ENCODE results near the gene DOK5. TPM values are rescaled to one million over a fixed set of nuclear protein-coding genes. Genes with fewer than 3 reads are reported as not detected.

Gene DOK5
- total RNA-seq, 2 donors from 2014 or later = 0.14 to 1.2 TPM

DNA sequence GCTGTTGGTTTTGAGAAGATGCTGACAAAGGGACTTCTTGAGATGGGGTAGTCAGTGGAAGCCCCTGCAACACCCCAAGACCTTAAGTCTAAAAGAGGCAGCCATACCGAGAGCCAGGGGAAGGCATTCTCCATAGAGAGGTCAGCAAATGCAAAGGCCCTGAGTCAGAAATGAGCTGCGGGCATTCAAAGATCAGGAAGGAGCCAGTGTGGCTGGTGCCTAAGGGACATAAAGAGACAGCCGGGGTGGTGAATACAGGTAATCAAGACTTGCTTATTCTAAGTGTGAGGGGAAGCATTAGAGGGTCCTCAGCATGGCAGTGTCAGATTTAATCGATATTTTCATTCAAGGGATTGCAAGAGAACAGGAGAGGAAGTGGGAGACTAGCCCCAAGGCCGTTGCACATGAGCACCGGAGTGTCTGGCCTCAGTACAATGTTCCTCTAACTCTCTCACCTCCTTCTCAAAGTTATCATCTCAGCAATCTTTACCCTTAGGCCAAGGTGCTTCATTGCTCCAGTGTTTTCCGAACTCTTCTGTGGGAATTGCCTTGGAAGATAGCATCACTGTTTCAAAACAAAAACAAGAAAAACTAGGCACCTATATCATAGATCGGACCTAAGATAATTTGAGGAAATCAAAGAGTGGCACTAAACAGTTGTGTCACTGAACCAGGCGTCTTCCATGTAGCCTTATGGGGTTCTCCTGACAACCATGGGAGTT lies 173.2 kb downstream of the DOK5 start:
- 60% methylated on average over 9 of the region's 9 CpGs for WGBS
- DNase-seq (ENCODE audit: low spot score) = no peak
- TF ChIP-seq POLR2AphosphoS5 (IDR thresholded peaks at IDR 0.05) = no peak
- TF ChIP-seq POLR2A (IDR thresholded peaks at IDR 0.05) = no peak
- TF ChIP-seq, protein P1, sequence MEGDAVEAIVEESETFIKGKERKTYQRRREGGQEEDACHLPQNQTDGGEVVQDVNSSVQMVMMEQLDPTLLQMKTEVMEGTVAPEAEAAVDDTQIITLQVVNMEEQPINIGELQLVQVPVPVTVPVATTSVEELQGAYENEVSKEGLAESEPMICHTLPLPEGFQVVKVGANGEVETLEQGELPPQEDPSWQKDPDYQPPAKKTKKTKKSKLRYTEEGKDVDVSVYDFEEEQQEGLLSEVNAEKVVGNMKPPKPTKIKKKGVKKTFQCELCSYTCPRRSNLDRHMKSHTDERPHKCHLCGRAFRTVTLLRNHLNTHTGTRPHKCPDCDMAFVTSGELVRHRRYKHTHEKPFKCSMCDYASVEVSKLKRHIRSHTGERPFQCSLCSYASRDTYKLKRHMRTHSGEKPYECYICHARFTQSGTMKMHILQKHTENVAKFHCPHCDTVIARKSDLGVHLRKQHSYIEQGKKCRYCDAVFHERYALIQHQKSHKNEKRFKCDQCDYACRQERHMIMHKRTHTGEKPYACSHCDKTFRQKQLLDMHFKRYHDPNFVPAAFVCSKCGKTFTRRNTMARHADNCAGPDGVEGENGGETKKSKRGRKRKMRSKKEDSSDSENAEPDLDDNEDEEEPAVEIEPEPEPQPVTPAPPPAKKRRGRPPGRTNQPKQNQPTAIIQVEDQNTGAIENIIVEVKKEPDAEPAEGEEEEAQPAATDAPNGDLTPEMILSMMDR (IDR thresholded peaks at IDR 0.05) = no peak
- H3K27ac ChIP-seq = no peak overlapping the region
- no peaks in the 10 kb centered on the region for H3K36me3 ChIP-seq
- no peak overlapping the region for H3K4me3 ChIP-seq
- no peaks in the 10 kb centered on the region for H3K9me3 ChIP-seq
- intact Hi-C loops (cut with DNase I) = loop anchor here (5.0 kb wide), 1 partner anchor 551 kb away; no protein-coding TSS in a partner anchor
- no peaks in the 10 kb centered on the region for H3K4me1 ChIP-seq (replicated peaks)
- H3K27me3 ChIP-seq (replicated peaks; ENCODE audit: insufficient read depth) = no peaks in the 10 kb centered on the region

DNA sequence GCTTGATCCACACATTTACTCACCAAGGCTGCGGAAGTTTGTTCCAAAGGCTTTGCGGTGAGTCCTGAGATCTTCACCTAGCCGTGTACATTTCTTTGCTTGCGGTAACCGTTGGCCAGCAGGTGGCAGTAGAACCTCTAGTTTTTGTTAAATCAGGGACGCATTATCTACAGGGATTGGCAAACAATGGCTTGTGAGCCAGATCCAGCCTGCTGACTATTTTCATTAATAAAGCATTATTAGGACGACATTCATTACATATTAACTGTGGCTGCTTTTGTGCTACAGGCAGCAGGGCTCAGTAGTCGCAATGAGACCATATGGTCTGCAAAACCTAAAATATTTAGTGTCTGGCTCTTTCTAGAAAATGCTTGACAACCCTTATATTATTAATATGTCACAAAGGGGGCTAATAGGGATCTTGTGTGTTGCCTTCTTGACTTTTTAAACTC lies 174.1 kb downstream of the DOK5 start:
- intact Hi-C loops (cut with DNase I) = loop anchor here (5.0 kb wide), 1 partner anchor 552 kb away; no protein-coding TSS in a partner anchor
- no peak overlapping the region for H3K27ac ChIP-seq
- no peaks in the 10 kb centered on the region for H3K27me3 ChIP-seq (replicated peaks; ENCODE audit: insufficient read depth)
- DNase-seq (ENCODE audit: low spot score) = peak; percentile 80
- no peaks in the 10 kb centered on the region for H3K9me3 ChIP-seq
- H3K4me3 ChIP-seq = no peak overlapping the region
- no peaks in the 10 kb centered on the region for H3K4me1 ChIP-seq (replicated peaks)
- TF ChIP-seq POLR2A (IDR thresholded peaks at IDR 0.05) (no peak), POLR2AphosphoS5 (IDR thresholded peaks at IDR 0.05) (no peak)
- TF ChIP-seq, protein P1 (IDR thresholded peaks at IDR 0.05) = peak; percentile 70 to 76 (median 74)
- no peaks in the 10 kb centered on the region for H3K36me3 ChIP-seq
- 6% methylated on average over 8 of the region's 8 CpGs for WGBS

DNA sequence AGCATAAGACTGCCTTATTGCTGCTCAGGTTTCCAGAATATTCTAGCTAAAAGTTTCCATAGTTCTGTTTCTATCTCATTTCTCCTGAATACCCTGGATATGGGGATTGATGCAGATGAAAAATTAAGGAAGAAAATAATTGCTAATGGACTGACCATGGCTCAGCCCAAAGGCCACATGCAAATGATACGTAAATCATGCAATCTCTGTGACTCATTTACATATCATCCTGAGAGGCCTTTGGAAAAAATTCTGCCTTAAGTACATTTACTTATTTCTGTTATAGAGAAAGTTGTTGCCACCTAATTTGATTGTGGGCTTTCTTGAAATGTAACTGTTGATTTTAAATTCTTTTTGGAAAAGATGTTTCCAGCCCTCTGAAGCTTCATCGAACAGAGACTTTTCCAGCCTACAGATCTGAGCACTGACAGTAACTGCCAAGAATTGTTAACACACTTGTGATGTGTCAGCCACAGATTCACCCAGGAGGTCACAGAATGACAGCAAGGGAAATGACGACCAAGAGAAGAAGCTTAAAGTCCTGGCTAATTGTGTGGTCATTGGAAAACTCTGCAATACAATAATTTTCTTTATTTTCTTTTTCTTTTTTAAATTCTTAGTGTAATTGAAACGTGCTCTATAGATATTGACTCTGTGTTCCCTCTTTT lies 174.8 kb downstream of the DOK5 start:
- Histone ChIP-seq H3K4me3 (no peak overlapping the region), H3K4me1 (replicated peaks) (no peaks in the 10 kb centered on the region), H3K27me3 (replicated peaks; ENCODE audit: insufficient read depth) (no peaks in the 10 kb centered on the region), H3K27ac (no peak overlapping the region), H3K9me3 (no peaks in the 10 kb centered on the region), H3K36me3 (no peaks in the 10 kb centered on the region)
- DNase-seq (ENCODE audit: low spot score) = no peak
- TF ChIP-seq, protein P1 (IDR thresholded peaks at IDR 0.05) = no peak
- TF ChIP-seq POLR2AphosphoS5 (IDR thresholded peaks at IDR 0.05) (no peak), POLR2A (IDR thresholded peaks at IDR 0.05) (no peak)
- intact Hi-C loops (cut with DNase I) = no loop called here
- 39% methylated on average over 4 of the region's 4 CpGs for WGBS

DNA sequence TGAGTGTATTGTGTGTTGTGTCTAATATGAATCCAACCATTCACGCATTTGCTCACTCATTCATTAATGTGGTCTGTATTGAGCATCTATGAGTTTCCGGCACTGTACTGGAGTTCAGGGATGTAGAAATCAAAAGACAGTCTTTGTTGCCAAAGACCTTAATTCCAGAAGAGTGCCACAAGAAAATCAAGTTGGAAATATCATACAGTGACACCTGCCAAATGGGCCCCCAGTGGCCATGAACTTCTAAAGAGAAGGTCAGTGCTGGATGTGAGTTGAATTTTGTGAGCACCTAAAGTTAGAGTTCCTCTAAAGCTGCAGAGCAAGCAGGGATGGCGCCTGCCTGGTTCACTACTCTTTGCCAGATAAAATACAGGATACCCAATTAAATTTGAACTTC lies 175.9 kb downstream of the DOK5 start:
- TF ChIP-seq POLR2A (IDR thresholded peaks at IDR 0.05) (no peak), POLR2AphosphoS5 (IDR thresholded peaks at IDR 0.05) (no peak)
- TF ChIP-seq, protein P1 (IDR thresholded peaks at IDR 0.05) = no peak
- no peak overlapping the region for H3K4me3 ChIP-seq
- intact Hi-C loops (cut with DNase I) = no loop called here
- no peaks in the 10 kb centered on the region for H3K9me3 ChIP-seq
- H3K27me3 ChIP-seq (replicated peaks; ENCODE audit: insufficient read depth) = no peaks in the 10 kb centered on the region
- no peaks in the 10 kb centered on the region for H3K4me1 ChIP-seq (replicated peaks)
- no peaks in the 10 kb centered on the region for H3K36me3 ChIP-seq
- no peak overlapping the region for H3K27ac ChIP-seq
- no peak for DNase-seq (ENCODE audit: low spot score)
- 74% methylated on average over 3 of the region's 3 CpGs for WGBS

Measured in prostate gland (tissue), 2 donors.